ENCODE measurements around the gene IL18BP.
A peak's percentile ranks its signal among the peaks of the same experiment; 100 is the strongest.

Gene IL18BP

GRCh38 chr11:72010529-72011233 lies 12.0 kb downstream of the IL18BP start:
- DNase-seq (ENCODE audit: low read depth): no peak
- no peak overlapping the region for H3K4me3 ChIP-seq (ENCODE audit: control insufficient read depth, low read depth, low read length)
- no peak for TF ChIP-seq CTCF (conservative IDR thresholded peaks at IDR 0.05; ENCODE audit: control insufficient read depth, insufficient read depth, low read depth, low read length)

- TF ChIP-seq CTCF (conservative IDR thresholded peaks at IDR 0.05; ENCODE audit: control insufficient read depth, insufficient read depth, low read depth, low read length): no peak
- DNase-seq (ENCODE audit: low read depth): no peak
- H3K4me3 ChIP-seq (ENCODE audit: control insufficient read depth, low read depth, low read length): no peak overlapping the region
These were observed 13.5 kb downstream of the IL18BP start for GRCh38 chr11:72012091-72012630.

GRCh38 chr11:72012897-72013721 lies 14.4 kb downstream of the IL18BP start:
- no peak overlapping the region for H3K4me3 ChIP-seq (ENCODE audit: control insufficient read depth, low read depth, low read length)
- DNase-seq (ENCODE audit: low read depth): peak; percentile 89
- TF ChIP-seq CTCF (conservative IDR thresholded peaks at IDR 0.05; ENCODE audit: control insufficient read depth, insufficient read depth, low read depth, low read length): no peak

GRCh38 chr11:72013765-72014711 lies 15.3 kb downstream of the IL18BP start:
- H3K4me3 ChIP-seq (ENCODE audit: control insufficient read depth, low read depth, low read length): no peak overlapping the region
- peak; percentile 57 for DNase-seq (ENCODE audit: low read depth)
- no peak for TF ChIP-seq CTCF (conservative IDR thresholded peaks at IDR 0.05; ENCODE audit: control insufficient read depth, insufficient read depth, low read depth, low read length)

GRCh38 chr11:72014761-72015320 lies 16.1 kb downstream of the IL18BP start:
- DNase-seq (ENCODE audit: low read depth): no peak

More at GRCh38 chr11:72014761-72015320, 16.1 kb downstream of the IL18BP start:
- TF ChIP-seq CTCF (conservative IDR thresholded peaks at IDR 0.05; ENCODE audit: control insufficient read depth, insufficient read depth, low read depth, low read length): no peak
- no peak overlapping the region for H3K4me3 ChIP-seq (ENCODE audit: control insufficient read depth, low read depth, low read length)

Measured in fibroblast of mammary gland (primary cell).